HepG2 (cell line): ENCODE measurements around the gene TMEM95. TPM values are rescaled to one million over a fixed set of nuclear protein-coding genes. Genes with fewer than 3 reads are reported as not detected.
A peak's percentile ranks its signal among the peaks of the same experiment; 100 is the strongest.

Experiments
- ARNT ChIP-seq: fragments of 450-650 bp; IDR thresholded peaks from 2 replicates; pipeline ENCODE4 v1.6.1; 2017
- CBX5 ChIP-seq: sonication (generic); formaldehyde crosslinking; IDR thresholded peaks from 2 replicates; pipeline ENCODE4 v1.4.0; 2020; ENCODE audit warnings: missing genetic modification reagents, borderline replicate concordance
- CREM ChIP-seq, 2 experiments: sonication (generic) in 1 of 2; formaldehyde crosslinking in 1 of 2; IDR thresholded peaks; 2 replicates each; pipeline versions ENCODE4 v1.4.0 to v1.6.1; 2016 to 2020; ENCODE audit warnings: antibody characterized with exemption in 1 of 2, mild to moderate bottlenecking in 1 of 2, missing genetic modification reagents in 1 of 2
- DMTF1 ChIP-seq: sonication (generic); formaldehyde crosslinking; IDR thresholded peaks from 2 replicates; pipeline ENCODE4 v1.4.0; 2020; ENCODE audit warnings: mild to moderate bottlenecking, missing genetic modification reagents
- ELF3 ChIP-seq: IDR thresholded peaks from 2 replicates; pipeline ENCODE4 v1.6.1; 2016; ENCODE audit warnings: missing genetic modification reagents, missing compliant biosample characterization
- ETS1 ChIP-seq: sonication (generic); formaldehyde crosslinking; IDR thresholded peaks from 2 replicates; pipeline ENCODE4 v1.4.0; 2020; ENCODE audit warnings: missing genetic modification reagents
- FOXP4 ChIP-seq: sonication (generic); formaldehyde crosslinking; IDR thresholded peaks from 2 replicates; pipeline ENCODE4 v1.4.0; 2020; ENCODE audit warnings: missing genetic modification reagents
- HNF1A ChIP-seq, 2 experiments: sonication (generic) in 1 of 2; formaldehyde crosslinking in 1 of 2; IDR thresholded peaks; 2 replicates each; pipeline versions ENCODE4 v1.4.0 to v1.6.1; 2016 to 2020; ENCODE audit warnings: borderline replicate concordance in 1 of 2, low read depth in 1 of 2, mild to moderate bottlenecking in 1 of 2, missing genetic modification reagents in 1 of 2
- MYC ChIP-seq: sonication (generic); formaldehyde crosslinking; IDR thresholded peaks from 2 replicates; pipeline ENCODE4 v1.9.0; 2021; ENCODE audit warnings: missing genetic modification reagents, borderline replicate concordance
- NFE2 ChIP-seq: sonication (generic); formaldehyde crosslinking; IDR thresholded peaks from 2 replicates; pipeline ENCODE4 v1.4.0; 2020; ENCODE audit warnings: missing genetic modification reagents
- PTBP1 ChIP-seq: fragments of 200-400 bp; formaldehyde crosslinking; IDR thresholded peaks from 2 replicates; pipeline ENCODE4 v1.6.1; 2018; ENCODE audit warnings: low read length, low read depth; ENCODE audit not compliant: poor library complexity, severe bottlenecking
- RAD21 ChIP-seq: fragments of 450-650 bp; formaldehyde crosslinking; IDR thresholded peaks from 2 replicates; pipeline ENCODE4 v1.5.0; 2020; ENCODE audit warnings: mild to moderate bottlenecking
- ZFP36L2 ChIP-seq: sonication (generic); formaldehyde crosslinking; IDR thresholded peaks from 2 replicates; pipeline ENCODE4 v1.4.0; 2020; ENCODE audit warnings: missing genetic modification reagents
- ZKSCAN5 ChIP-seq: sonication (generic); formaldehyde crosslinking; IDR thresholded peaks from 2 replicates; pipeline ENCODE4 v1.5.1; 2020; ENCODE audit warnings: mild to moderate bottlenecking, missing genetic modification reagents
- ZNF124 ChIP-seq: sonication (generic); formaldehyde crosslinking; IDR thresholded peaks from 2 replicates; pipeline ENCODE4 v1.4.0; 2020; ENCODE audit warnings: missing genetic modification reagents
- ZNF354B ChIP-seq: sonication (generic); formaldehyde crosslinking; IDR thresholded peaks from 2 replicates; pipeline ENCODE4 v1.8.0; 2022; ENCODE audit warnings: mild to moderate bottlenecking, missing genetic modification reagents
- ZNF543 ChIP-seq: sonication (generic); formaldehyde crosslinking; IDR thresholded peaks from 2 replicates; pipeline ENCODE4 v1.4.0; 2020; ENCODE audit warnings: mild to moderate bottlenecking, missing genetic modification reagents
- ZNF569 ChIP-seq: sonication (generic); formaldehyde crosslinking; IDR thresholded peaks from 2 replicates; pipeline ENCODE4 v1.5.0; 2020; ENCODE audit warnings: mild to moderate bottlenecking, missing genetic modification reagents, moderate library complexity, borderline replicate concordance
- ZNF850 ChIP-seq: sonication (generic); formaldehyde crosslinking; conservative IDR thresholded peaks from 2 replicates; pipeline ENCODE4 v1.9.0; 2021; ENCODE audit warnings: mild to moderate bottlenecking, missing genetic modification reagents
- ZSCAN22 ChIP-seq: sonication (generic); formaldehyde crosslinking; IDR thresholded peaks from 2 replicates; pipeline ENCODE4 v1.4.0; 2020; ENCODE audit warnings: mild to moderate bottlenecking, missing genetic modification reagents
- polyA plus RNA-seq, 8 experiments: library from polyadenylated mRNA; depleted of rRNA in 3 of 8; stranded (reverse) in 7 of 8; unstranded in 1 of 8; fragments of >200 nt; fragmentation: Illumina TruSeq in 4 of 8; extraction: Trizol in 4 of 8; gene quantifications; 2 replicates each; pipeline versions ENCODE4 v1.2.1 to v1.2.3, GENCODE V29; 2011 to 2016; ENCODE audit warnings: low read depth in 4 of 8, missing spikeins in 1 of 8, mixed read lengths in 1 of 8; ENCODE audit not compliant: insufficient read depth in 1 of 8
- total RNA-seq, 5 experiments: library from RNA; depleted of rRNA; stranded (reverse); fragments of >200 nt; fragmentation: Illumina TruSeq; extraction: Trizol; gene quantifications; 2 replicates each; pipeline ENCODE4 v1.2.3, GENCODE V29; 2016; ENCODE audit warnings: low read depth in 1 of 5

TMEM95 gene
- total and polyA plus RNA-seq, 2 of the 13 experiments (the other 11 are each of a cell fraction or from before 2014, with no cell fraction given), result not detected

GRCh38 chr17:7306911-7307685 lies 47.9 kb upstream of the TMEM95 start, which contains the start of gene EIF5A (continued):
- TF ChIP-seq HNF1A (IDR thresholded peaks at IDR 0.05; ENCODE audit: low read depth), result 0 out of 2 replicates have a peak, but pooled peaks have one; percentile 9
- peak; percentile 24; the same call in 1 of the 2 replicates for TF ChIP-seq HNF1A (CRISPR knock-in tag; IDR thresholded peaks at IDR 0.05; ENCODE audit: borderline replicate concordance)
- peak; percentile 52; the same call in 1 of the 2 replicates for TF ChIP-seq MYC
- no peak for TF ChIP-seq ZNF124
- TF ChIP-seq PTBP1, result no peak
- TF ChIP-seq ARNT, result no peak
- no peak for TF ChIP-seq NFE2 (CRISPR knock-in tag)
- TF ChIP-seq FOXP4, result peak; percentile 37
- no peak for TF ChIP-seq RAD21 (CRISPR knock-in tag)
- peak; percentile 16; the same call in 1 of the 2 replicates for TF ChIP-seq CREM (IDR thresholded peaks at IDR 0.05)
- TF ChIP-seq CREM (CRISPR knock-in tag; IDR thresholded peaks at IDR 0.05), result no peak
- TF ChIP-seq ZKSCAN5, result no peak
- no peak for TF ChIP-seq ETS1 (CRISPR knock-in tag)
- no peak for TF ChIP-seq ZSCAN22
- TF ChIP-seq ELF3 (CRISPR knock-in tag), result peak; percentile 59
- TF ChIP-seq DMTF1 (CRISPR knock-in tag), result no peak
- no peak for TF ChIP-seq CBX5 (CRISPR knock-in tag)
- TF ChIP-seq ZNF354B (CRISPR knock-in tag), result no peak
- TF ChIP-seq ZNF543, result no peak
- TF ChIP-seq ZNF850 (CRISPR knock-in tag), result no peak
- no peak for TF ChIP-seq ZFP36L2 (CRISPR knock-in tag)
- no peak for TF ChIP-seq ZNF569
